GM12891 (cell line): ENCODE results near the gene CDK10.
A peak's percentile ranks its signal among the peaks of the same experiment; 100 is the strongest.

Source experiments
- POLR2A ChIP-seq: IDR thresholded peaks from 2 replicates; pipeline ENCODE4 v1.6.1; 2011; ENCODE audit warnings: low read depth, low read length, control low read depth
- POLR2AphosphoS5 ChIP-seq: IDR thresholded peaks from 2 replicates; pipeline ENCODE4 v1.6.1; 2011; ENCODE audit warnings: low read depth, low read length, control low read depth

DNA sequence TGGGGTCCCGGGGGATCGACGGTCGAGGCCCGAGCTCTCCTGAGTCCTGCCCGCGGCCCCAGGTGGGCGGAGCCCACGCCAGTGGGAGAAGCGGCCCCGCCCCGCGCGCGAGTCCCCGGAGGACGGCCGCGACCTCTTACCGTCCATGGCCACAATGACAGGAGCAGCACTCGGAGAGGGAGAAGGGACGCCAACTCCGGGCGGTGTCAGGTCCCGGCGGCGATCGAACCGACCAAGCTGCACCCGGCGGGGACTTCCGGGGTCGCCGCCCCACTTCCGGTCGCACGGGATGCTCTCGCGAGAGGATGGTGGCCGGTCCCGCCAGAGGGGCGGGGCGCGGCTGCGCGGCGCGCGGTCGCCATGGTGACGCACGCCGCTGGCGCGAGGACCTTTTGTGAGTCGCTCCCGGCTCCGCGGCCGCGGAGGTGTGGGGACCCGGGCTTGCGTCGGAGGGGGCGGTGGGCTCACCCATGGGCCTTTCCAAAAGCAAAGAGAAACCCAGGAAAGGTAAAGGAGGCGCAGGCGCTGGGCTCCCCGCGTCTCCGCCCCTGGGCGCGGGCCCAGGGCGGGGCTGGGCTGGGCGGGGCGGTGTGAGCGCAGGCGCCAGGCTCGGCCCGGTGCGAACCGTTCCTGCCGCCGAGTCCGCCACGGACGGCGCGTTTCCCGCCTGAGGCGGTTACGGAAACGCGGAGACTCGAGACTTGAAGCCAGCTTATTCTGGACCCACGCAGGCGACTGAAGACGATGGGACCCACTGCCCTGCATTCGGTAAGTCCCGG, 28.9 kb upstream of the CDK10 start, which contains the start of the genes CHMP1A and SPATA33:
- peak; percentile 89 for TF ChIP-seq POLR2AphosphoS5
- peak; percentile 79 for TF ChIP-seq POLR2A
